HG03097 (cell line): ENCODE results near the gene F7.

Source experiments
- ATAC-seq: cut with Tn5 transposase; IDR thresholded peaks from one replicate; pipeline ENCODE4 v1.9.1; 2021; ENCODE audit not compliant: unreplicated experiment, low FRiP score

F7 gene

DNA sequence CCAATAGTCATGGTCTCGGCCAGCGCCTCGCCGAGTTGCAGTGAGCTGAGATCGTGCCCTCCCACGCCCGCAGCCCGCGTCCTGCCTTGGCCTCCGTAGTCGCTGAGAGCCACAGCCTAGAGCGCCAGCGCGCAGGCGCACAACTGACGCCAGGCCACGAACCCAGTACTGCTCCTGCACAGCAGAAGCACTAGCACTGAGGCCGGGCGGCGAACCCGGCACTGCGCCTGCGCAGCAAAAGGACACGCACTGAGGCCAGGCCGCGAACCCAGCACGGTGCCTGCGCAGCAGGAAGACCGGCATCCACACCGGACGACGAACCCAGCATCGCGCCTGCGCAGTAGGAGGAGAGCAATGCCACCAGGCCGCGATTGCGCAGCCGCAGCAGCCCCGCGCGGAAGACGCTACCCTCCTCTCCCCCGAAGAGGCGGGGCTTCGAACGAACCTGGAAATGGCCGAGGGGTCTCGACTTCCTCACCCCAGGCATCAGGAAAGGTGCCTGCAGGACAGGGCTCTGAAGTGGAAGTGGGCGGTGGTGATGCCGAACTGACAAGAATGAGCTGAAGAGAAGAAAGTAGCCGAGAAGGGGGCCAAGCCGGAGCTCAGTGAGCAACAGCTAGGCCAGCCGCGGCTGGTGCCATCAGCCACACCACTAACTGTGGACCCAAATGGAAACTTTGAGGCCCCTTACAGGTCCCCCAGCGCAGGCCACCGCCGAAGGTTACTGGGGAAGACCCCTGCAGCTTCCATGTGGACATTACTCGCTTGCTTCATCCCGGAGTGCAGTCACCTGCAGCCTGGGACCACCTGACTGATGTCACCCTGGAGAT is 24.5 kb downstream of the F7 start:
- ATAC-seq = no peak

DNA sequence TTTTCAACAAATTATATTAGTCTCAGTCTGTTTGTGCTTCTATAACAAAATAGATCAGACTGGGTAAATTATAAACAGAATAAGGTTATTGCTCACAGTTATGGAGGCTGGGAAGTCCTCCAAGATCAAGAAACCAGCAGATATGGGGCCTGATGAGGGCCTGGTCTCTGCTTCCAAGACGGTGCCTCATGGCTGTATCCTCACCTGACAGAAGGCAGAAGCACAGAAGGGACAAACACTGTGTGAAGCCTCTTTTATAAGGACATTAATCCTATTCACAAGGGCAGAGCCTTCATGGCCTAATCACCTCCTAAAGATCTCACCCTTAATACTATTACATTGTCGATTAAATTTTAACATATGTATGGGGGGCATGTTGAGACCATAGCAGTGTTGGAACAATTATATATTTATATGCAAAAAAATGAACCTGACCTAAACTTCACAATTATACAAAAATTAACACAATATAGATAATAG is 29.7 kb downstream of the F7 start:
- ATAC-seq = no peak

DNA sequence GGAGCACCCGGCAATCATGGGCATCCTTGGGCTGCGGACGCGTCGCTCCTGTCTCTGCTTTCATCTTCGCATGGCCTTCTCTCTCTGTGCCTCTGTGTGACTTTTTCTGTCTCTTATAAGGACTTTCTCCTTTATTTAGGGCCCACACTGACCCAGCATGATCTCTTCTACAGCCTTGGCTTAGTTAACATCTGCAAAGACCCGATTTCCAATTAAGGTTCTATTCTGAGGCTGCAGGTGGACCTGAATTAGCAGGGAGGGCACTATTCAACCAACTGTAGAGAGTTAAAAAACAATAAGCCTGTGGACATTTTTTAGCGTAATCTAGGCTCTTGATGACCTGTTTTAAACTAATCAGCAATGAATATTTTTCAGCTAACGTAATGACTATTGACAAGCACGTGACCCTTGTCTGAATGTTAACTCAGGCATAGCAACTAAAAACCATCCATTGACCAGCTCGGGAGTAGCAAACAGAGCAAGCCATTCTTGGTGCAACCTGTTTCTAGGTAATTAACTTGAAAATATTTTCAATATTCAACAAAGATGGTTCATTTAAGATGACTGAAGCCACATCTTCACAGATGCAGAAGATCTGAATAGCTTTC is 32.2 kb downstream of the F7 start:
- ATAC-seq = no peak

DNA sequence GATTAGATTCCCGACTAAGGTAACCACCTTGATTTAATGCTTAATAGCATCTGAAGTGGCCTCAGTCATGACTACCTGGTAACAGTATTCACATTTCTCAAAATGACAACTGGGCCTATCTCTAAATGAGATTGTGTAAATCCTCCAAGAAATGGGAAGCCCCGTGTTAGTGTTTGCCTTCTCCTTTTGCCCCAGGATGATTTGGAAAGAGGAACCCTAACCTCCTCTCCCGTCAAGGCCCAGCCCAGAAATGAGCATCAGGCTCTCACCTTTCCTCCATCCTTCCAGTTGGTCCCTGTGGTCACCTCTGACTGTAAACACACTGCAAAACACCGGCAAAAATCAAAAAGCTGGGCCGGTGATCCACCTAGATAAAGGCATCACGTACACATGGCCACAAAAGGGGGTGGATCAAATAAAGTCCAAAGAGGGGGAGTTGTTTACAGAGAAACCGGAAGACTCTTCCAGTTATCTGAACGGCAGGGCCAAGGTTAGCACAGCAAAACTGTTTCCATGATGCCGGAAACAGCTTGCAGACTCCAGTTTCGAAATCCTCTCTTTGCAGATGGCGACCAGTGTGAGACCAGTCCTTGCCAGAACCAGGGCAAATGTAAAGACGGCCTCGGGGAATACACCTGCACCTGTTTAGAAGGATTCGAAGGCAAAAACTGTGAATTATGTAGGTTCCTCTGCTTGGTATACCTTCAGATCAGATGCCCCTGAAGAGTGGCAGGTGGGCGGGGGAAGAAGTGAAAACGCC is 33.4 kb downstream of the F7 start:
- ATAC-seq = no peak

DNA sequence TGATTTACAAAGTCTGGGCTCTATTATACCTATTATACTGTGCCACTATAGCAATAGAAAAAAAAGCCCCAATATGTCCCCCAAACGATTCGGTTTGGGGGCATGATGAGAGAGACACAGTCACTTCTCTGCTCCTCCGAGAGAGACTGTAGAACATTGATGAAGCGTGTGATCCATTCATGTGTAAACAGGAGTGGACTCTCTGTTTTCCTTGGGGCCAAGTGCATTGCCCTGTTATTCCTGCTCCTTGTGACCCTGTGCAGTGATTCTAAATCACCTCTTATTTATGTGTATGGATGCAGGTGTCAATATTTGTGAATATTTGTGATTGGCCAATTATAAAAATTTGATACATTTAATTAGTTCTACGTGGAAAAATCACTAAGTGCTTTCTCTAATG is 34.0 kb downstream of the F7 start:
- ATAC-seq = no peak

DNA sequence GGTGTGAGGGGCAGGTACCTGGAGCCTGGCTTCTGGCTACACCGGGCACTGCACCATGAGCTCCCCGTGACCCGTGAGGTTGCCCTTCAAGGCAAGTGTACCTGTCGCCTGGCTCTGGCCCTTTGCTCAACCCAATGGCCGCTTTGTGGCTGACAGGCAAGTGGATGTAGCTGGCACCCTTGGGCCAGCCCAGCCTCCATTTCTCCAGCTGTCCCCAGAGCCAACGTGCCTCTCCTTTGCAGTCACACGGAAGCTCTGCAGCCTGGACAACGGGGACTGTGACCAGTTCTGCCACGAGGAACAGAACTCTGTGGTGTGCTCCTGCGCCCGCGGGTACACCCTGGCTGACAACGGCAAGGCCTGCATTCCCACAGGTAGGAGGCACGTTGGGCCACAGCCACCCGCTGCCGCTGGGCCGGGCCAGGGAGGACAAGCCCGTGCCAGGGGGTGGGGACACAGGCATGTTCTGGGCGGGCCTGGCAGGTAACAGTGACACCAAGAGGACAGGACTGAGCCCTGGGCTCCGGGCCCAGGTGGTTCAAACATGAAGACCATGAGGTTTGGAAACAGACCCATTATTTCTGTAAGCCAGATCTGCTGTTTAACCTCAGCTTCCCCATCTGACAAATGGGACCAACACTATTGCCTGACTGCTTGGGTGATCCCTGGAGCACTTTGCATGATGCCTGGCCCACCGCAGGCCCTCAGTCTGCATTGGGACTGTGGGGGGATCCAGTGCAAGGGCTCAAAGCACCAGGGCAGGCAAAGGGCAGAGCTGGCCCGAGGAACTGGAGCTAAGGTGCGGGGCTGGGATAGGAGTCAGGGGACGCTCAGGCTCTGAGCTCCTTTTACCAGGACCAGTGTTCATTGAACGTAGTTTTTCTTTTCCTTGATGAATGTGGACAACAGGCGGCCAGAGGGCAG is 35.3 kb downstream of the F7 start:
- ATAC-seq = no peak

DNA sequence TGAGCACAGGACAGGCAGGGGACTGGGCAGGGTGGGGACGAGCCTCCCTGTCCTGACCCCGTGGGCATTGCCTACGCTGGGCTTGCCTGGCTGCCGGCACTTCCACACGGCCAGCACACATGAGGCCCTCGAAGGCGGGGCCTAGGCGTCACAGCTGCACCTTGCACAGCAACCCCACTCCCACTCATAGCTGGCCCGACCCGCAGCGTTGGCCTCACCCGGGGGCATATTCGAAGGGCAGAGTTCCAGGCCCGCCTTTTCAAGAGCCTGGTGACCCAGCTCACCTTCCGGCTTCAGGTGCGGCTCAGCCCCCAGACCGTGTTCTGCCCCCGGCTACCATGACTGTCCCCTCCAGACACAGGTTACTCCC is 36.0 kb downstream of the F7 start:
- no peak for ATAC-seq

DNA sequence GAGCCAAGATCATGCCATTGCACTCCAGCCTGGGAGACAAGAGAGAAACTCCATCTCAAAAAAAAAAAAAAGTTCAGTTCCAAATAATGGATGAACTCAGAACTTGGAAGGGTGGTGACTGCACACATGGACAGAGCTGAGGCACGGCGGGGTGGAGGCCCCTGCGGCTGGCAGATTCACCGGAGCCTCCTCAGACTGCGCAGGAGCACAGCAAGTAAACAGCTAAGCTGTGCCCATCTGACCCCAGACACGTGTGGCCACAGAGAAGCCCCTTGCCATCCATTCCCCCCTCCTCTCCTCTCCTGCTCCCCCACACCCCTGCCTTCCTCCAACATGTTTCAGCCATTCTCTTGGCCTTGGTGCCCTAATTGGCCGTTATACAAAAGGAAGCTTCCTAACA is 37.3 kb downstream of the F7 start:
- no peak for ATAC-seq

DNA sequence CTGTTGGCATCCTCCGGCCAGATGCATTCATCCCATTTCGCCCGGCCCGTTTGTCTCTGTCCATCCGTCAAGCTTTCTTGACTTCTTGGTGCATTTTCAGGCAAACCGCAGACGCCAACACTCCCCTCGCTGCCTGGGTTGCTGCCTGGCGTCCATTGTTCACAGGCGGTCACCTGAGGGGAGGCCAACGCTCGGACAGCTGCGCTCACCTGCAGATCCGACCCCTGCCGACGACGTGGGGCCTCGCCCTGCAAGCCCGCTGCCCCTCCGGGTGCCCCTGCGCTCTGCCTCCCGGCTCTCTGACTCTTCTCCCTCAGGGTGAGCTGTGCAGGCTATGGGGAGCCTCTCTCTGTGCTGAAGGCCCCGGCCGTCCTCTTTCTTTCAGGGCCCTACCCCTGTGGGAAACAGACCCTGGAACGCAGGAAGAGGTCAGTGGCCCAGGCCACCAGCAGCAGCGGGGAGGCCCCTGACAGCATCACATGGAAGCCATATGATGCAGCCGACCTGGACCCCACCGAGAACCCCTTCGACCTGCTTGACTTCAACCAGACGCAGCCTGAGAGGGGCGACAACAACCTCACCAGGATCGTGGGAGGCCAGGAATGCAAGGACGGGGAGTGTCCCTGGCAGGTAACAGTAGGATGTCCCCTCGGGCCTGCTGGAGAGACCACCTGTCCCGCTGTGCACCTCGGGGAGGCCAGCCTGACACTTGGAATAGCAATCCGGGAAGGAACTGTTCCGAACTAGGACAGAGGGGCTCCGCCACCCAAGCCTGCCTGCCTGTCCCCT is 38.1 kb downstream of the F7 start:
- ATAC-seq = no peak

DNA sequence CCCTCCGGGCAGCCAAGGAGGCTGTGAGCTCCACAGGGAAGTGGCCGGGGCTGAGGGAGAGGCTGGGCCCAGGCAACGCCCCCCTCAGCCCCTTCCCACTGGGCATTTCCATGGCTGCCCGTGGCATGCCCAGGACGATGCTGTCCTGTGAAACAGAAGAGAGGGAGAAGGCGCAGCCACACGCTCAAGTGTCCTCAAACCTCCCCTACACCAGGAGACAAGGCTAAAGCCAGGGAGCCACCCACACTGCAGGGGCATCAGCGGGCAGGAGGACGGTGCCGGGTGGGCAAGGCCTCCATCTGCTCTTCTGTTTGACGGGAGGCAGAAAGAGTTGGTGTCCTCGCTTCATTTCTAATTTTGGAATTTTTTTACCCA is 38.7 kb downstream of the F7 start:
- no peak for ATAC-seq

DNA sequence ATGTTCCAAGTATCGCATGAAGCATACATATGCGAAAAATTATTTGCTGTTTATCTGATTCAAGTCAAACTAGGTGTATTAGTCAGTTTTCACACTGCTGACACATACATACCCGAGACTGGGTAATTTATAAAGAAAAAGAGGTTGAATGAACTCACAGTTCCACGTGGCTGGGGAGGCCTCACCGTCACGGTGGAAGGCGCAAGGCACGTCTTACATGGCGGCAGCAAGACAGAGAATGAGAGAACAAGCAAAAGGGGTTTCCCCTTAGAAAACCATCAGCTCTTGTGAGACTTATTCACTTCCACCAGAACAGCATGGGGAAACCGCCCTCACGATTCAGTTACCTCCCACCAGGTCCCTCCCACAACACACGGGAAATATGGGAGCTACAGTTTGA is 39.9 kb downstream of the F7 start:
- no peak for ATAC-seq

DNA sequence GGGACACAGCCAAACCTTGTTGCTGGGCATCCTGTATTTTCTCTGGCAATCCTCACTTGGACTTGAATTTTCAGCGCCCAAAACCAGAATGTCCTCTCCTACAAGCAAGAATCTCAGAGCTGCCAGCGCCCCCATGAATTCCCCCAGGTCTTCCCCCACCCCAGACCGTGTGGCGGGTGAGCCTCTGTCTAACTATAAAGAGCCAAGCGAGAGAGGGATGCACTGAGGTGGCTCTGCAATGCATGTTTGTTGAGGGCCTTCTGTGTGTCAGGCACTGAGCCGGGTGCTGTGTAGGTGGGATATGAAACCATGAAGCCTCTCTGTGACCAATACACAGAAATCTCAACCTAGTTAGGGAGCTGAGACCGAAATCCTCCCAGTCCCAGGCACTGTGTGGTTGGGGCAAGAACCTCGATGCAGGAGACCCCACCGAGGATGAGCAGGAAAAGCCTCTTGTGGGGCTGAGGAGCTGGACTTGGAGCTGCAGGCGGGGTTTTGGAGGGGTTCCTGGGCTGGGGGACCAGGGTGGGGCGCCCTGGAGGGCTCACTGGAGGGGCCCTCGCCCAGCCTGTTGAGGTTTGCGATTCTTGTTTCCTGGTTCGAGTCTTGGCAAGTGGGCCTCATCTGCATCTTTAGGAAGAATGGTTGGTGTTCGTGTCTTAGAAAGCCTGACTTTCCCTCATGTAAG is 40.5 kb downstream of the F7 start:
- no peak for ATAC-seq

DNA sequence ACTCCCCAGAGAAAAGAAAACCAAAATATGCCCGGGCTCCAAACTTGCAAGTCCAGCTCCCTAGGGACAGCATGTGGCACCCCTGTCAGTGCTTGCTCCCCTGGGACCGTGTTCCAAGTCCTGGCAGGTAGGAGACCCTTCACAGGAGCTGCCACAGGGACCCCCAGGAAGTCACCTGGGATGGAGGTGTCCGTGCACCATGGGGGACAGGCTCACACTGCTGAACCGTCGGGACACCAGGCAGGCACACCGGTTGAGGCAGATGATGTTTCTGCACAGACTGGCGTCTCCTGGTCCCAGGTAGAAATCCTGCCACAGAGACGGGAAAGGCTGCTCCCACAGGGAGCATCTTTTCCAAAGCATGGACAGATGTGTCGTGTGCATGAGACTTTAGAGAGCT is 41.2 kb downstream of the F7 start:
- ATAC-seq = no peak

DNA sequence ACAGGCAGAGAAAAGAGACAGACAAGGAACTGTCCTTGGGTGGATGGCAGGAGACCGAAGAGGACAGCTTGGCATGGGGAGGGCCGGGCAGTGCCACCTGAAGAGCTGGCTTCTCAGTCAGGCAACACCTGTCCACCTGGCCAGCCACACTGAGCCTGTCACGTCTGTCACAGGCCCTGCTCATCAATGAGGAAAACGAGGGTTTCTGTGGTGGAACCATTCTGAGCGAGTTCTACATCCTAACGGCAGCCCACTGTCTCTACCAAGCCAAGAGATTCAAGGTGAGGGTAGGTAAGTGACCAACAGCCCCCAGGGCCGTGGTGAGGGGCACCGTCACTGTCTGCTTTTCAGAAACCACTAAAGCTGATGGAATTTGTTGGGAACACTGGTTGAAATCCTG is 41.6 kb downstream of the F7 start:
- ATAC-seq = no peak

DNA sequence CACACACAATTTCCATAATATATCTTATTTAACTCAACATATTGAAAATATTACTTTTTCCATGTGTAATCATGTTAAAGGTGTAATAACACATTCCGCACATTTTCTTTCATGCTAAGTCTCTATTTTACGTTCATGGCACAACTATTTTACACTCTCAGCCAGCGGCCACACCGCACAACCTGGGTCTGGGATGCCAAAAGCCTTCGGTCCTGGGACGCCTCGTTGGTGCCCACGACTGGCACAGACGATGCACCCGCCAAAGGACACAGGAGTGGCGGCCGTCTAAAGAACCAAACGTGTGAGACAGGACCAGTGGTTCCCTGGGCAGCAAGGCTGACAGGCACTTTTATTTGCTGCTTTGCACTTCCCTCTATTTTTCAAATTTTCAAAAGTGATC is 42.8 kb downstream of the F7 start:
- ATAC-seq = no peak

DNA sequence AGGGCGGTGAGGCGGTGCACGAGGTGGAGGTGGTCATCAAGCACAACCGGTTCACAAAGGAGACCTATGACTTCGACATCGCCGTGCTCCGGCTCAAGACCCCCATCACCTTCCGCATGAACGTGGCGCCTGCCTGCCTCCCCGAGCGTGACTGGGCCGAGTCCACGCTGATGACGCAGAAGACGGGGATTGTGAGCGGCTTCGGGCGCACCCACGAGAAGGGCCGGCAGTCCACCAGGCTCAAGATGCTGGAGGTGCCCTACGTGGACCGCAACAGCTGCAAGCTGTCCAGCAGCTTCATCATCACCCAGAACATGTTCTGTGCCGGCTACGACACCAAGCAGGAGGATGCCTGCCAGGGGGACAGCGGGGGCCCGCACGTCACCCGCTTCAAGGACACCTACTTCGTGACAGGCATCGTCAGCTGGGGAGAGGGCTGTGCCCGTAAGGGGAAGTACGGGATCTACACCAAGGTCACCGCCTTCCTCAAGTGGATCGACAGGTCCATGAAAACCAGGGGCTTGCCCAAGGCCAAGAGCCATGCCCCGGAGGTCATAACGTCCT is 43.4 kb downstream of the F7 start:
- ATAC-seq = no peak

DNA sequence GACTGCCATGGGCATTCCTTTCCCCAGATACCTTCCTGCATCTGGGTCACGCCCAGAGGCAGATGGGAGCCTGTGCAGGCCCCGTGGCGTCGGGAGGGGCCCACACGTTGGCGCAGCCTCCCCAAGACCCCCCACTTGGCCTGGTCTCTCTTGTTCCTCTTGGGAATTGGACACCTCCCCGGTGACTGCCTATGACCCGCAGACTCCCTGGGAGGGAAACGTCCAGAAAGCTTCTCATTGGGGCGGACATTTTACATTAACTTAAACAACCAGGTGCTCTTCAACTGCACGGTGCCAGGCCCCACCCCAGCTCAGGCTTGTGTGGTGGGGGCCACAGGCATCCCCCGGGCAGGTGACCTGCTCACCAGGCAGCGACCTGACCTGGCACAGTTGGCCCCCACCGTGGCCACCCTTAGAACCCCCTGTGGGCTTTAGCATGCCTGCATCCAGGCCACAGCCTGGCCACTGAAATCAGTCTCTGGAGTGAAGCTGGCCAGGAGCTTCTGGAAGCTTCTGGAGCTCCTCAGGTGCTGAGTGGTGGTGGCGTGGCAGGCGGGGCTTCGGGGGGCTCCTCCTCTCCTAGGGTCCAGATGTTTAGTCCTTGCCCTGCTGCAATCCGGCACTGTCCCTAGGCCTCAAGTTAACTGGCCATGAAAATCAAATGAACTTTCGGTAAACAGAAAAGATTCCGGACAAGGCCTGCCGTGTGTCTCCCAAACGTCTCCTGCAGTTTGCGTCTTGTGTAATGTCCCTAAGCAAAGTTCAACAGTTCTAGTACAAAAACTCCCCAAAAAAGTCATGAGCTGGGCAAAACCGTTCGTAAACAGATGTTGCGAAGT is 44.3 kb downstream of the F7 start:
- no peak for ATAC-seq
